ENCODE measurements around the gene AKAP13. TPM values are rescaled to one million over a fixed set of nuclear protein-coding genes. Genes with fewer than 3 reads are reported as not detected.
A peak's percentile ranks its signal among the peaks of the same experiment; 100 is the strongest.

The AKAP13 gene
- total RNA-seq, 1 experiment from 2014 or later = 54.5 TPM

DNA sequence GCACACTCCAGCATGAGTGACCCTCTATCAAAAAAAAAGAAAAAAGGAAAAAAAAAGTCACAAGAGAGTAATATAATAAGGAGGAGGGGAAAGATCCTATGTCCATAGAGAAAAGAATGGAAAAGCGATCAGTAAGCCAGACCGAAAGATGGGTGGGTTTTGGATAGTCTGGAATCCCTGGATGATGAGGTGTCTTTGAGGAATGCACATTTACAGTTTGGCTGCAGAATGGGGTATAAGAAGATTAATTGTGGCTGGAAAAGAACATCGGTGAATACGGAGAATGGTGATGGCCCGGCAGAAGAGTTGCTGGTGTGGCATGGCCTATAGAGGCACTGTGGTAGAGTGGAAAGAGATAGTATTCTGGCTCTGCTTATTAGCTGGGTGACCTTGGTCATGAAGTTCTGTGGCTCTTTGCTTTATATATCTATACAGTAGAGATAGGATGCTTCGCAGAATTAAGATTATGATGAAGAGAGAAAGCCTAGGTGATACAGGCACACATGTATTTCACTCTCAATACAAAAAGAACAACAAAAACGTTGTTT is 187.9 kb downstream of the AKAP13 start:
- Histone ChIP-seq H3K4me1 (ENCODE audit: insufficient read depth, low read length, poor library complexity, severe bottlenecking) (peaks cover 31% of the 10 kb centered on the region), H3K36me3 (ENCODE audit: insufficient read depth, low read length, poor library complexity, severe bottlenecking) (no peaks in the 10 kb centered on the region), H3K9me3 (ENCODE audit: low read depth, low read length, poor library complexity, severe bottlenecking) (no peaks in the 10 kb centered on the region), H3K4me3 (ENCODE audit: low read depth, low read length, poor library complexity, severe bottlenecking) (no peak overlapping the region), H3K27ac (ENCODE audit: low read depth, low read length, poor library complexity, severe bottlenecking) (no peak overlapping the region), H3K27me3 (replicated peaks; ENCODE audit: insufficient read depth, low read depth, low read length, poor library complexity) (no peaks in the 10 kb centered on the region)
- POLR2A ChIA-PET (ENCODE audit: low non-redundant PET) = no interaction called here
- BruUV-seq (replicated peaks) = no TSS peak
- intact Hi-C loops (cut with micrococcal nuclease; ENCODE audit: unreplicated experiment) = no loop called here
- no peak for DNase-seq (ENCODE audit: low spot score)
- CTCF ChIA-PET = interaction anchor here (0.5 kb wide), 1 partner anchor 224 kb away, joined by 3 read pairs; no protein-coding TSS in a partner anchor
- TF ChIP-seq, protein P1, sequence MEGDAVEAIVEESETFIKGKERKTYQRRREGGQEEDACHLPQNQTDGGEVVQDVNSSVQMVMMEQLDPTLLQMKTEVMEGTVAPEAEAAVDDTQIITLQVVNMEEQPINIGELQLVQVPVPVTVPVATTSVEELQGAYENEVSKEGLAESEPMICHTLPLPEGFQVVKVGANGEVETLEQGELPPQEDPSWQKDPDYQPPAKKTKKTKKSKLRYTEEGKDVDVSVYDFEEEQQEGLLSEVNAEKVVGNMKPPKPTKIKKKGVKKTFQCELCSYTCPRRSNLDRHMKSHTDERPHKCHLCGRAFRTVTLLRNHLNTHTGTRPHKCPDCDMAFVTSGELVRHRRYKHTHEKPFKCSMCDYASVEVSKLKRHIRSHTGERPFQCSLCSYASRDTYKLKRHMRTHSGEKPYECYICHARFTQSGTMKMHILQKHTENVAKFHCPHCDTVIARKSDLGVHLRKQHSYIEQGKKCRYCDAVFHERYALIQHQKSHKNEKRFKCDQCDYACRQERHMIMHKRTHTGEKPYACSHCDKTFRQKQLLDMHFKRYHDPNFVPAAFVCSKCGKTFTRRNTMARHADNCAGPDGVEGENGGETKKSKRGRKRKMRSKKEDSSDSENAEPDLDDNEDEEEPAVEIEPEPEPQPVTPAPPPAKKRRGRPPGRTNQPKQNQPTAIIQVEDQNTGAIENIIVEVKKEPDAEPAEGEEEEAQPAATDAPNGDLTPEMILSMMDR (conservative IDR thresholded peaks at IDR 0.05; ENCODE audit: low read depth, low read length) = no peak
- no peak for TF ChIP-seq EZH2 (IDR thresholded peaks at IDR 0.05; ENCODE audit: borderline replicate concordance, low read depth, low read length, poor library complexity, severe bottlenecking)

DNA sequence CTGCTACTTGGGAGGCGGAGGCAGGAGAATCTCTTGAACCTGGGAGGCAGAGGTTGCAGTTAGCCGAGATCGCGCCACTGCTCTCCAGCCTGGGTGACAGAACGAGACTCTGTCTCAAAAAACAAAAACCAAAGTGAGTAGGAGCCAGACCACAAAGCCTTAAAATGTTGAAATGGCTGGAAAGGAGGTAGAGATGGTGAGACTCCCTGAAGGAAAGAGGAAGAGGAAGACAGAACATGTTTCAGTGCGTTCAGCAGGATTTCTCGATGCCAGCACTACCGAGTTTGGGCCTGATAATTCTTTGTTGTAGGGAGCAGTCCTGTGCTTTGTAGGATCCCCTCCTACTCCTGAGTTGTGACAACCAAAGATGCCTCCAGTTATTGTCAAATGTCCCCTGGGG is 189.9 kb downstream of the AKAP13 start:
- POLR2A ChIA-PET (ENCODE audit: low non-redundant PET) = no interaction called here
- no peaks in the 10 kb centered on the region for H3K9me3 ChIP-seq (ENCODE audit: low read depth, low read length, poor library complexity, severe bottlenecking)
- no peak for DNase-seq (ENCODE audit: low spot score)
- no peaks in the 10 kb centered on the region for H3K36me3 ChIP-seq (ENCODE audit: insufficient read depth, low read length, poor library complexity, severe bottlenecking)
- no peak overlapping the region for H3K27ac ChIP-seq (ENCODE audit: low read depth, low read length, poor library complexity, severe bottlenecking)
- H3K4me3 ChIP-seq (ENCODE audit: low read depth, low read length, poor library complexity, severe bottlenecking) = no peak overlapping the region
- no peak for TF ChIP-seq EZH2 (IDR thresholded peaks at IDR 0.05; ENCODE audit: borderline replicate concordance, low read depth, low read length, poor library complexity, severe bottlenecking)
- TF ChIP-seq, protein P1 (conservative IDR thresholded peaks at IDR 0.05; ENCODE audit: low read depth, low read length) = no peak
- intact Hi-C loops (cut with micrococcal nuclease; ENCODE audit: unreplicated experiment) = no loop called here
- no peaks in the 10 kb centered on the region for H3K27me3 ChIP-seq (replicated peaks; ENCODE audit: insufficient read depth, low read depth, low read length, poor library complexity)
- CTCF ChIA-PET = no interaction called here
- peaks cover 25% of the 10 kb centered on the region for H3K4me1 ChIP-seq (ENCODE audit: insufficient read depth, low read length, poor library complexity, severe bottlenecking)
- no TSS peak for BruUV-seq (replicated peaks)

GRCh38 chr15:85571780-85572179 is 191.4 kb downstream of the AKAP13 start:
- intact Hi-C loops (cut with micrococcal nuclease; ENCODE audit: unreplicated experiment) = no loop called here
- CTCF ChIA-PET = no interaction called here

More at GRCh38 chr15:85571780-85572179, 191.4 kb downstream of the AKAP13 start:
- DNase-seq (ENCODE audit: low spot score) = peak; percentile 26
- no peaks in the 10 kb centered on the region for H3K27me3 ChIP-seq (replicated peaks; ENCODE audit: insufficient read depth, low read depth, low read length, poor library complexity)
- POLR2A ChIA-PET (ENCODE audit: low non-redundant PET) = no interaction called here
- no peak overlapping the region for H3K27ac ChIP-seq (ENCODE audit: low read depth, low read length, poor library complexity, severe bottlenecking)
- BruUV-seq (replicated peaks) = no TSS peak
- peaks cover 31% of the 10 kb centered on the region for H3K4me1 ChIP-seq (ENCODE audit: insufficient read depth, low read length, poor library complexity, severe bottlenecking)
- TF ChIP-seq, protein P1 (conservative IDR thresholded peaks at IDR 0.05; ENCODE audit: low read depth, low read length) = no peak
- TF ChIP-seq EZH2 (IDR thresholded peaks at IDR 0.05; ENCODE audit: borderline replicate concordance, low read depth, low read length, poor library complexity, severe bottlenecking) = no peak
- H3K36me3 ChIP-seq (ENCODE audit: insufficient read depth, low read length, poor library complexity, severe bottlenecking) = no peaks in the 10 kb centered on the region
- H3K4me3 ChIP-seq (ENCODE audit: low read depth, low read length, poor library complexity, severe bottlenecking) = no peak overlapping the region
- H3K9me3 ChIP-seq (ENCODE audit: low read depth, low read length, poor library complexity, severe bottlenecking) = no peaks in the 10 kb centered on the region

Measured in A673 (cell line).